Measurements from ENCODE around the gene SLC10A7. TPM values are rescaled to one million over a fixed set of nuclear protein-coding genes. Genes with fewer than 3 reads are reported as not detected.
"Not testable (repeated sequence)": the region's sequence is repeated elsewhere in the genome, so short reads cannot be mapped to it uniquely, and the experiment has no call there.

Gene SLC10A7
- total RNA-seq, 2 donors from 2014 or later, result 16.9 to 18.0 TPM

DNA sequence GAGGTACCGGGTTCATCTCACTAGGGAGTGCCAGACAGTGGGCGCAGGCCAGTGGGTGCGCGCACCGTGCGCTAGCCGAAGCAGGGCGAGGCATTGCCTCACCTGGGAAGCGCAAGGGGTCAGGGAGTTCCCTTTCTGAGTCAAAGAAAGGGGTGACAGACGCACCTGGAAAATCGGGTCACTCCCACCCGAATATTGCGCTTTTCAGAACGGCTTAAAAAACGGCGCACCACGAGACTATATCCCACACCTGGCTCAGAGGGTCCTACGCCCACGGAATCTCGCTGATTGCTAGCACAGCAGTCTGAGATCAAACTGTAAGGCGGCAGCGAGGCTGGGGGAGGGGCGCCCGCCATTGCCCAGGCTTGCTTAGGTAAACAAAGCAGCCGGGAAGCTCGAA is 171.6 kb downstream of the SLC10A7 start:
- ATAC-seq, H3K27ac Mint-ChIP-seq: not testable (repeated sequence)

DNA sequence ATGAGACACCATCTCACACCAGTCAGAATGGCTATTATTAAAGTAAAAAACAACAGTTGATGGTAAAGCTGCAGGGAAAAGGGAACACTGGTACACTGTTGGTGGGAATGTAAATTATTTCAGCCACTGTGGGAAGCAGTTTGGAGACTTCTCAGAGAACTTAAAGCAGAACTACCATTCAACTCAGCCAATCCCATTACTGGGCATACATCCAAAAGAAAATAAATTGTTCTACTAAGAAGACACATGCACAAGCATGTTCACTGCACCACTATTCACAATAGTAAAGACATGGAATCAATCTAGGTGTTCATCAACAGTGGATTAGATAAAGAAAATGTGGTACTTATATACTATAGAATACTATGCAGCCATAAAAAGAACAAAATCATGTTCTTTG is 172.4 kb downstream of the SLC10A7 start:
- Mint-ChIP-seq H3K9me3 (no peaks in the 10 kb centered on the region), H3K27ac (no peak overlapping the region), H3K36me3 (no peaks in the 10 kb centered on the region)
- DNase-seq (ENCODE audit: low spot score in 2 of 2) (no peak), ATAC-seq (no peak)

More for the DNA sequence above, 171.6 kb downstream of the SLC10A7 start:
- not testable (repeated sequence) for DNase-seq (ENCODE audit: low spot score in 2 of 2); H3K36me3 Mint-ChIP-seq; H3K9me3 Mint-ChIP-seq

DNA sequence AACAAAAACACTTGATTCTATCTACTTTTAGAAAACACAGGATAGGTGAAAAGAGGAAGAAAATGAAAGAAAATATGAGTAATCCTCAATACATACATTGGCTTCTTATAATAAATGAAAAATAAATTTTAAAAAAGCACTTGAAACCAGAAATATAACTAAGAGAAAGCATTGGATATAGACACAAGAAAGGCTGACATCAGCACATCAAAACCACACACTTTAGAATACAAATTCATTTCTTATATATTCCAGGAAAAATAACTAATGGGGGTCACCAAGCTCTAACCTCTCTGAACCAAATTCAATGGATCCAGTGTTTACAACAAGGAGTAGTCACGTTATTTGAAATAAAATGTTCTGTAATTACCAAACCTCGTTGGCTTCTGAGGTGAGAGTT is 173.9 kb downstream of the SLC10A7 start:
- ATAC-seq (no peak), DNase-seq (ENCODE audit: low spot score in 2 of 2) (no peak)
- no peak overlapping the region for H3K27ac Mint-ChIP-seq
- no peaks in the 10 kb centered on the region for H3K36me3 Mint-ChIP-seq
- no peaks in the 10 kb centered on the region for H3K9me3 Mint-ChIP-seq

DNA sequence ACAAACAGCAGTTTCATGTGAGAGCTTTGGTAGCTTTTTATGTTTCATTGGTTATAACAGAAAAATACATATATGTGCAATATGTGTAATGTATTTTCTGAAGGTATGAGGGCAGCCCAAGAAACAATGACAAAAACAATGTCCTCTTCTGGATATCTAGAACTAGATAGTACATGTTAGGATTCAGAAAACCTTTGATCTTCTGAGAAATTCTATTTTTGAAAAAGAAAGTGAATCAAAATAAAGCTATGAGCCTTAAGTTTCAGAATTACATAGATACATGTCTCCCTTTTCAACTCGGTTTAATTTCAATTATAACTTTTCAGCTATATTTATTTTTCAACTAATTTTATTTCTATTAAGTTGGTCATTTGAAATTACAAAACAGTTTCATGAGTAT is 175.5 kb downstream of the SLC10A7 start:
- H3K27ac Mint-ChIP-seq, result no peak overlapping the region
- no peak for ATAC-seq
- no peaks in the 10 kb centered on the region for H3K9me3 Mint-ChIP-seq
- no peaks in the 10 kb centered on the region for H3K36me3 Mint-ChIP-seq
- DNase-seq (ENCODE audit: low spot score in 2 of 2), result no peak

DNA sequence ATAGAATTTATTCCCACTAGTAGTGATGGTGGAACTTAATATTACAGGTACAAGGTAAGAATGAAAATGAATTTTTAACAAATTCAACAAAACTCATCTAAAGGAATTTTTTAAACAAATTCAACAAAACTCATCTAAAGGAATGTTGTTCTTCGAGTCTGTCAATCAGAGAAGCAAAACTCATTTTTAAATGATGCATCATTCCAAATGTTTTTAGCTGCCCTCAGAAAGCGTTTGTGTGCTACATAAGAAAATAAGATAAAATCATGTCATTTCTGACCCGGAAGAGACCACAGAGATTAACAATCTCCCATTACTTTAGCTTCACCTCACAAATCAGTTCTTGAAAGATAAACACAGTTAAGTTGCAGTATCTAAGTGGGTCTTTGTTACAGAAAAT is 178.0 kb downstream of the SLC10A7 start:
- H3K36me3 Mint-ChIP-seq, result no peaks in the 10 kb centered on the region
- H3K9me3 Mint-ChIP-seq, result no peaks in the 10 kb centered on the region
- no peak overlapping the region for H3K27ac Mint-ChIP-seq
- DNase-seq (ENCODE audit: low spot score in 2 of 2) (no peak), ATAC-seq (no peak)

DNA sequence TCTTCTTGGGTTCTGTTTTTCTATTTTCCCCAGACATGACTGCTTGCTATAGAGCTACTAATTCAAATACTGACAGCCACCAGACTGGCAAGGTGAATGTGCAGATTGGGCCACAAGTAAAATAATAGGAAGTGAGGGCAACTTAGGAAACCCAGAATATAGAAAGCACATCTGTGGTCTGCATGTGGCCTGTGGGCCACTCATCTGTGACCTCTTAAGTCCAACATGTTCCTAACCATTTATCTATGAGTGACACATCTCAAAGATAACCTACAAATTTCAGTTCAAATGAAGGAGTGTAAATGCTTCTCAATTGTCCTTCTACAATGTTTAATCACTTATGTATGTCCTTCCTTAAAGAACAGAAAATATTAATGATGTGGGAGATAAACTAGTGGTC is 178.5 kb downstream of the SLC10A7 start:
- no peak for DNase-seq (ENCODE audit: low spot score in 2 of 2)
- H3K36me3 Mint-ChIP-seq, result no peaks in the 10 kb centered on the region

DNA sequence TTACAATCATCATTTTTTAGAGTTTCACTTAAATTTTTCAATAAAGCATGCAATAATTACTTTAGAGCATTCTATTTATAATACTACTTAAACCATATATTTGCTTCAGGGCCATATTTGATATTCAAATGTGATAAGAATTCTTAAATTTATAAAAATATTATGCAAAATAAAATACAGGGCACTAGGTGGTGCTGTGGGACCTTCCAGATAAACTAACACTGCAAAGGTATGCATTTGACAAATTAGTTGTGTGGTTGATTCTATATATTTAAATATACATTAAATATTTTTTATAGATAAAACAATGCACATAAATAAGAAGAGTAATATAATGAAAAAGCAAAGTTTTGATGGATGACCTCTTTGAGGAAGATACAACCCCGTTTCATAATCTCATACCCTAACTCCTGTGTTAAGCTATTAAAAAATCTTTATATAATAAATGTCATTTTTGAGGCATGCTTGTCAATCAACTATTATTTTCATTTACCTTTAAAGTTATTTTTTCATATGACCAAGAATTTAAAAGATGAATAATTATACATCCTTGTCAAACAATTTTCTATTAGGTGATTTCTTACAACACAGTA is 179.0 kb downstream of the SLC10A7 start:
- ATAC-seq (no peak), DNase-seq (ENCODE audit: low spot score in 2 of 2) (peak in 1 of 2 donors; percentile 35)
- Mint-ChIP-seq H3K27ac (no peak overlapping the region), H3K36me3 (no peaks in the 10 kb centered on the region), H3K9me3 (no peaks in the 10 kb centered on the region)

More for the DNA sequence above, 178.5 kb downstream of the SLC10A7 start:
- H3K9me3 Mint-ChIP-seq, result no peaks in the 10 kb centered on the region
- ATAC-seq, result peak in 1 of 2 donors; percentile 67
- H3K27ac Mint-ChIP-seq, result no peak overlapping the region

DNA sequence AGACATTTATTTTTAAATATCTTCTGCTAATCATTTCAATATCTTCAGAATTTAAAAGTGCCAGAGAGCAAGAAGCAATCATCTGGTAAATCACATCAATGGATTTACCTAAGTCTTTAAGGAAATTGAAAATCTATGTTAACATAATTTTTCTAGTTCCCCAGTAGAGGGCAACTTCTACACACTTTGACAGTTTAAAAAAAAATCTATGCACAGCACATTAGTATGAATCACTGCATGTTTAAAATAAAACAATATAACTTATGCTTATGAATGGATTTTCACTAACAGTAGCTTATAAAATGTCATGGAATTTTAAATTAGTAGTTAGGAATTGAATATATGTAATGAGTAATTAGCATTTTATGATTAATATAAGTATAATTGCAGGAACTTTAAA is 180.9 kb downstream of the SLC10A7 start:
- H3K27ac Mint-ChIP-seq, result no peak overlapping the region
- no peaks in the 10 kb centered on the region for H3K36me3 Mint-ChIP-seq
- ATAC-seq (no peak), DNase-seq (ENCODE audit: low spot score in 2 of 2) (no peak)
- no peaks in the 10 kb centered on the region for H3K9me3 Mint-ChIP-seq

DNA sequence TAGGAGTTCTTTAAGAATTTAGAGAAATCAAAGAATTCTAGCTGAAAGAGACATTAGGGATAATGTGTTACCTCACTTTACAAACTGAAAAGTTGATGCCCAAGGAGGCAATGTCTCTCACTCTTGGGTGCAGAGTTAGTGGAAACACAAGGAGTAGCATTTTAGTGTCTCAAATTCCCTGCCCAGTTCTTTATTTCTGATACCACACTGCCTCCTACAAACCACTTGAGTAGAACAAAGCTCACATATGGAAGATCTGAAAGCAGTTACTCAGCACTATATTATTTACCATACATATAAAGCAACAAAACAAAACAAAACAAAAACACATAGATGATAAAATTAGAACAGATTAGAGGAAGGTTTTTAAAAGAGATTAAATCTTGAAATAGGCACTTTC is 183.2 kb downstream of the SLC10A7 start:
- DNase-seq (ENCODE audit: low spot score in 2 of 2) (no peak), ATAC-seq (no peak)
- Mint-ChIP-seq H3K9me3 (no peaks in the 10 kb centered on the region), H3K36me3 (no peaks in the 10 kb centered on the region), H3K27ac (no peak overlapping the region)

DNA sequence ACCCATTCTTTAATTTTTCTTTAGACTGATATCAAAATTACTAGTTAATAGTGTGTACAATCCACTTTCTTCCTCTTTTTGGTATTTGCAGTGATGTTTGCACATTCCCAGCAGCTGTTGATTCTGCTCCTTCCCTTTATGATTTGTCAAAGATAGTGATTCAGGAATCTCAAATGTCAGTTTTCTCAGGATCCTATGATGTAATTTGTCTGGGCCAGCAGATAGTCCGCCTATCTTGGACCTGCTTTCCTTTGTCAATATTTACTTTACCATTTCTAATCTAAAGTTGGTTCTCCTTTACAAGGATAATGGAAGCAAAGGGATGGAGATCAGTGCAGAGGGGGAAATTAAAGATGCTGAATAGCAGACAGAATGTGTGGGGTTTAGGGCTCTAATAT is 185.3 kb downstream of the SLC10A7 start:
- no peak for ATAC-seq
- Mint-ChIP-seq H3K9me3 (no peaks in the 10 kb centered on the region), H3K27ac (no peak overlapping the region), H3K36me3 (no peaks in the 10 kb centered on the region)
- no peak for DNase-seq (ENCODE audit: low spot score in 2 of 2)

DNA sequence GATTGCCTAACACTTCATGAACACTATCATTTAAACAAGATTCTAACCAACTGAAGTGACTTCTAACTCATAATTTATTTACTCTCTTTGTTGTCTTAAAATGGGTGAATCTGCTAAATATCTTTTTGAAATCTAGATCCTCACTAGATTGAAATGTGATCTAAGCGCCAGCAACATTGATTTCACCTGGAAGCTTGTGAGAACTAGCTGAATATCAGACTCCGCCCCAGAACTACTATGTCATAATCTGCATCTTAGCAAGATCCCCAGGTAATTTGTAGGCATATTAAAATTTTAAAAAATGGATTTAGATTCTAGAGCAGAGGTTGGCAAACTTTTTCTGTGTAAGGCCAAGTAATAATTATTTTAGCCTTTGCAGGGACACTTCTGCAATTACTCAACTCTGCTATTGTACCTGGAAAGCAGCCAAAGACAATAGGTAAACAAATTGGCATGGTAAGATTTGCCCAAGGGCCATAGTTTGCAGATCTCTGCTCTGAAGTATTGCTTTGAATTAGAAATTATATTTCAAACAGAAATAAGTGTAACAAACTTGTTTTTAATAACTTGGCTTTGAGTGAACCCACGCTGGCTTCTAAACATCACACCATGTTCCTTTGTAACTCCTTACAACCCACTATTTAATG is 185.9 kb downstream of the SLC10A7 start:
- Mint-ChIP-seq H3K27ac (no peak overlapping the region), H3K36me3 (no peaks in the 10 kb centered on the region), H3K9me3 (no peaks in the 10 kb centered on the region)
- ATAC-seq, result no peak
- no peak for DNase-seq (ENCODE audit: low spot score in 2 of 2)

DNA sequence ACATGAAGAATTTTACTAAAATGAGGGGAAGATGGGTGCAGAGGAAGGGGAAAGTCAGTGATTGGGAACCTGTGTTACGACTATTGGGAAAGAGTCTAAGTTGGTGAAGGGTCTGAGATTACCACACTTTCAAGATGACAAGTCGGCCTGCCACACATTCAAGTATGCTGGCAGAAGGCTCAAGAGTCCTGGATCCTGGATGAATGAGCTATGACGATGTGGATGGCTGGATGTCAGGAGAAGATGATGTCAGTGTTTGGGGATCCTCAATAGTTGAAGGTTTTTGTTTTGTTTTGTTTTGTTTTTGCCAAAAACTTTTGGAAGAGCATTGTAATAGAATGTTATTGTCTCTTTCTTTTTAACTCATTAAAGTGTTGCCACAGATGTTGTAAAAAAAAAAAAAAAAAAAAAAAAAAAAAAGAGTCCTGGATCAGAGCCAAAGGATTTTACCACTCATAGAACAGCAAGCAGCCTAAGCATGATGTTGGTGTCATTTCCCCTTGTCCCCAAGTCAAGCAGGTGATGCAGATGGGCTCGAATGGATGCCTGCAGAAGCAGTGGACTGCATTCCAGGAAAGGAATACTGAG is 186.8 kb downstream of the SLC10A7 start:
- Mint-ChIP-seq H3K27ac (no peak overlapping the region), H3K36me3 (no peaks in the 10 kb centered on the region), H3K9me3 (no peaks in the 10 kb centered on the region)
- no peak for ATAC-seq
- no peak for DNase-seq (ENCODE audit: low spot score in 2 of 2)

DNA sequence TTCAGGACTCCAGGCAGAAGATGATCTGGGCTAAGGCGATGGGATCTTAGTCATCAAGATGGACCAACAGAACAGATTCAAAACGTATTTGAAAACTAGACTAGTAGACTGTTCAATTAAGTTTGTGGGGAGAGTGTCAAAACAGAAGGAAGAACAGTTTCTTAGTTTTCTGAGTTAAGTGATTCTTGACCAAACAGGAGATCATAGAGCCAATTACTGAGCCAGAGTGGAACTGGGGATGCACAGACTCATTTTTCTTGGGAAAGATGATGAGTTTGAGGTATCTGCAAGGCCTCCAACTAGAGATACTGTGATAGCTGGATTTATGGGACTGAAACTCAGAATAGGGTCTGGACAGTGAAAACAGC is 187.9 kb downstream of the SLC10A7 start:
- no peak for DNase-seq (ENCODE audit: low spot score in 2 of 2)
- H3K9me3 Mint-ChIP-seq, result no peaks in the 10 kb centered on the region
- H3K36me3 Mint-ChIP-seq, result no peaks in the 10 kb centered on the region
- ATAC-seq, result no peak
- H3K27ac Mint-ChIP-seq, result no peak overlapping the region

DNA sequence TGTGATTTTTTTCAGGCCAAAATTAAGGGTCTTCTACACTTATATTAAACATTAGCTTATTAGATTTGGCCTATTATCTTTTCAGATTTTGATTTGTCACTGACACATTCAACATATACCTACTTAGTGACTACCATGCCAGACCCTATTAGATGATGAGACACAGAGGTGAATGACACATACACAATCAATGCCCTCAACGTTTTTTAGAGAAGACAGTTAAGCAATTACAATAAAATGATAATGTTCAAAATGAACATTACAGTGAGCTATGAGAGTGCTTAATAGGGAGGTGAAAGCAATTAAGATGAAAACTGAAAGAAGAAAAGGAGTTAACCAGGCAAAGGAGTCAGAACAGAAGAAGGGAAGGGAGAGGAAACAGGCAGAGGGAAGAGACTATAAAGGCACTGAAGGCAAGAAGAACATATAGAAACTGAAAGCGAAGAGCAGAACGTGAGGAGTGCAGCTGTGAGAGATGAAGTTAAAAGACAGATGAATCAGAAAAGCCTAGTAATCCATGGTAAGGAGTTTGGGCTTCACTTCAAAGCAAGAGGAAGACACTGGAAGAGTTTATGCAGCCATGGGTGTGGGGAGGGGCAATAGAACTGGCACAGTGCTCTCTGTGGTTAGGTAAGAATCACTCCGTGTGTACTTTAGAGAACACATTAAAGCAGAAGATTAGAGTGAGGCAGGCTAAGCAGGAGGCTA is 188.4 kb downstream of the SLC10A7 start:
- Mint-ChIP-seq H3K36me3 (no peaks in the 10 kb centered on the region), H3K9me3 (no peaks in the 10 kb centered on the region), H3K27ac (no peak overlapping the region)
- ATAC-seq, result peak; percentile 89 to 93
- DNase-seq (ENCODE audit: low spot score in 2 of 2), result peak in 1 of 2 donors; percentile 11

DNA sequence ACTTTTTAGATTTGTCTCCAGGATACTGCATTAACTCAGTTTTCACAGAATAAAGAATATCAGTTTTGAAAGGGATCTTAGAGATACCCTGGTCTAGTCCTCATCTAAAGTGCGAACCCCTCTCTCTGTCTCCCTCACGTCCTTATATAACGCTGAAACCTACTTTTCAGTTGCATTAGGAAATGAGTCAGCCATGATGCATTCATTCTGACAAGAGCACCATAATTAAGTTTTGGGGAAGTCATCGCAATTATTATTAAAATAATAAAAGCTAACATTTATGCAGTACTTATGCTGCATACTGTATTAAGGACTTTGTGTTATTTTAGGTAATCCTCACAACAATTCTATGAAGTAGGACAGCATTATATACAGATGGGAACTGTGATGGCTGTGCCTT is 191.3 kb downstream of the SLC10A7 start:
- ATAC-seq, result no peak
- Mint-ChIP-seq H3K27ac (no peak overlapping the region), H3K36me3 (no peaks in the 10 kb centered on the region), H3K9me3 (no peaks in the 10 kb centered on the region)
- no peak for DNase-seq (ENCODE audit: low spot score in 2 of 2)

DNA sequence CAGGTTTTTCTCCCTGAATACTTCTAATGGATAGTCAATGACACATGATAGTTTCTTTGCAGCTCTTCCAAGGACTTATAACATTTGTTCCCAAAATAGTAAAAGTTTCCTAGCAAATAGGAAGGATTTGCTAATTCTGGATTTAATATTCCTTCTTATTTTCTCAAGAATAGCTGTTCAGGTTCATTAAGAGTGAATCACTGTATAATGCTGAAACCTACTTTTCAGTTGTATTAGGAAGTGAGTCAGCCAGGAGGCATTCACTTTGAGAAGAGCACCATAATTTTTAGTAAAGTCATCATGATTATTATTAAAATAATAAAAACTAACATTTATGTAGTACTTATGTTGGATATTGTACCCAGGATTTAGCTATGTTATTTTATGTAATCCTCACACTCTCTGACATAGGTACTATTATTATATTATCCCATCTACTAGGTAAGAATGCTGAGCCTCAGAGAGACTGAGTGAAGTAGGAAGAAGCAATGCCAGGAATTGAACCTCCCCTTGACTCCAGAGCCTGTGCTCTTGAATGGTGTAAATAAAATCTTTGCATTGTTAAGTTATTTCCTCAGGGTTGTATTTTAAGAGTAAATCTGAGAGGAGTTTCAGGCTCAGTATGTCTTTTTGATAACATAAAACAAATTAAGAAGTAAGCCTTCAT is 192.6 kb downstream of the SLC10A7 start:
- no peak for DNase-seq (ENCODE audit: low spot score in 2 of 2)
- no peak for ATAC-seq
- H3K27ac Mint-ChIP-seq, result no peak overlapping the region
- H3K9me3 Mint-ChIP-seq, result peaks cover 0 to 5% of the 10 kb centered on the region in 2 donors
- H3K36me3 Mint-ChIP-seq, result peaks cover 6 to 7% of the 10 kb centered on the region in 2 donors
